Femur (tissue), 1 donor: ENCODE measurements around the gene FAHD2A.
"Not testable (repeated sequence)": the region's sequence is repeated elsewhere in the genome, so short reads cannot be mapped to it uniquely, and the experiment has no call there.

ENCODE experiments used
- DNase-seq: peaks from one replicate; pipeline ENCODE4 v3.0.0-alpha.2; 2017

Gene FAHD2A

DNA sequence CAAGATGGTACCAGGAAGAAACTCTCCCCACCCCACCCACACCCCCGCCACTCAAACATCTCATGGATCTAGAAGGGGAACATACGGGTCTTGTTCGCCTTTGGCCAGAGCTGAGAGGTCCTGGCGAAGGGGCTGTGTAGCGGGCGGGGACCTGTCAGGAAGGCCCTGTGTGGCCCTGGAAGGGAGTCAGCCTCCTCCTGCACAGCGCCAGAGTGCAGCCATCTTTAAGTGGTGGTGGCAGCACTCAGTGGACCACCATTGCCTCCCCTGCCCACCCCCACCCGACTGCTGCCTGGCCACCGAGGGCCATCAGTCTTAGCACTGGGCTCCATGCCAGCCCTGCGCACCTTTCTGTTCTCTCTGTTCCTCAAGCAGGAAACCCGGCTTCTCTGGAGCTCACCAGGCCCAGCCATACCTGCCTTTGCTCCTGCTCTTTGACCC, 11.6 kb upstream of the FAHD2A start:
- no peak for DNase-seq

DNA sequence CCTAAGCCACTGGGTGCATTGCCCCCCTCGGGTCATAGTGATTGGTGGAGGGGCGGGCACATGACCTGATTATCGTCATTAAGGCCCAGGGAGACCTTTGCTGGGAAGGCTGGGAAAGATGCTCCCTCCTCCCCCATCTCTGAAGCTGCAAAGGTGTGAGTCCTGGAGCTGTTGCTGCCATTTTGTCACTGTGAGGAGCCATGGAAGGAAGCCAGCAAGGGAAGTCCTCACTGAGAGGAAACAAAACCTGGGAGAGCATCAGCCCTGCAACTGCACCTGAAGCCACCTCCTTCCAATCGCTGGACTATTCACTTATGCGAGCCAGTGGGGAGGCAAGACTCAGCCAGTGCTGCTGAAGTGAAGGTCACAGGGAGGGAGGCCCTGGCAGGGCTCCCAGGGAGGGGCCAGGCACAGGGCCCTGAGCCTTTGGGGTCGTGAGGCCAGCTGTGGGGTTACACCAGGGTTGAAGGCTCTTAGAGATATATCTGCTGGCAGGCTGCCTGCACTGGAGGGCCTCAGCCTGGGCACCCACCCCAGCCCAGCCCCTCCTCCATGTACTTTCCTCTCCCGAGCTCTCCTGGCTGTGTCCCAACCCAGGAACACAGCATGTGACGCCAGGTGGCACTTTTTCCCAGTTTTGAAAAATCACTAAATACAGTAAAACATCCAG, 10.7 kb upstream of the FAHD2A start:
- DNase-seq: no peak

DNA sequence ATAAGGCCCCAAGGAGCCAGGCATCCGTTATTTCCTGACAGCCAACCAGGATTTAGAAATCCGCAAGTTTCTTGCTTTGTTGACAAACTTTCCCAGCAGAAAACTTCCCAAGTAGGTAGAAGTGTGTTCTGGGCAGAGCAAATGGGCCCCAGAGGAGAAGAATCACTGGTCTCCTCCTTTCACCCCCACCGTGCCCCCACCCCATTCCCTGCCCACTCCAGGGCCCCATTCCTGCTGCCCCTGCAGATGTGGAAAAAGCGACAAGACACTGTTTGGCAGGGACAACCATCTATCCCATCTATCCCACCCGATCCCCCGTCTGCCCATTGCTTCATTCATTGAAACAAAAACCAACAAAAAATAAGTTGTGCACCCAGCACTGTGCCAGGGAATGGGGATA, 10.2 kb upstream of the FAHD2A start:
- DNase-seq: no peak

DNA sequence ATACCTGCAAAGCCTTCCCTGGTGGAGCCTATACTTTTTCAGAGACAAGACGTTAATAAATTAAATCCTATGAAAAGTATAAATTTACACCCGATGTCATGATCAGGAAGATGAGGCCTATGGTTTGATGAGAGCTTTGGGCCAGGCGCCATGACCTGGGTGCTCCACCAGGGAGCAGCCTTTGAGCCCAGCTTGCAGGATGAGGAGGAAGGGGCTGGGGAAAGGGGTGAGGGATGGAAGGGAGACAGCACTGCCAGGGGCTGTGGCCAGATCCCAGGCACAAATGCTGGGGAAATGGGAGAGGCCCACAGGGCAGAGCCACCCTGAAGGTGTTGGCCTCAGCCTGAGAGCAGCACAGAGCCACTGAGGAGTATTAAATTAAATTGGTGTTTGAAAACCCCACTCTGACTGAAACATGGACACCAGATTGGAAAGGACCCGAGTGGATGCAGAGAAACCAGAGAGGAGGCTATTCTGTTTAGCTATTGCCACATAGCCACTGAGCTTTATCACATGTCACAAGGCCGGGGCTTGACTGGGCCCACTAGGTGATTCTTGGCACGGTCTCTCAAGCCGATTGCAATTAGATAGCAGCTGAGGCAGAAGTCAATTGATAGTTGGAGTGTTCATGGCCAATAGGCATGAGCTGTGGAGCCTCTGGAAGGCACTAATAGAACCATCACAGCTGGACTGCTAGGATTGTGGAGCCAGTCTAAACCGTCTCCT, 9.6 kb upstream of the FAHD2A start:
- DNase-seq: no peak

DNA sequence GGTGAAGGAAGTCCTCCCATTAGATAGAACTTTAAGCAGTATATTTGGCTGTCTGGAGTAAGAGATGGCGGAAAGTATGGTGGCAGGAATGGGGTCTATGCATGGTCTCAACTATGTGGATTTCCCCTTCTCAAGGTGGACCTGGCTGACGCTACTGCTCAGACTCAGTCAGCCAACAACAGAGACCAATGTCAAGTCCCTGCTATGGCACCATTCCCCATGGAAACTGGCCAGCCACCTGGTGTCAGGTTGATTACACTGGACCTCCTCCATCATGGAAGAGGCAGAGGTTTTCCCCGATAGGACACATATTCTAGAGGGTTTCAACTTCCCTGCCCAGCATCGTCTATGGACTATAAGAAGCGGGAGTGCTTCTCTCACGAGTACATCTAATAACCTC, 8.6 kb upstream of the FAHD2A start:
- DNase-seq: no peak

DNA sequence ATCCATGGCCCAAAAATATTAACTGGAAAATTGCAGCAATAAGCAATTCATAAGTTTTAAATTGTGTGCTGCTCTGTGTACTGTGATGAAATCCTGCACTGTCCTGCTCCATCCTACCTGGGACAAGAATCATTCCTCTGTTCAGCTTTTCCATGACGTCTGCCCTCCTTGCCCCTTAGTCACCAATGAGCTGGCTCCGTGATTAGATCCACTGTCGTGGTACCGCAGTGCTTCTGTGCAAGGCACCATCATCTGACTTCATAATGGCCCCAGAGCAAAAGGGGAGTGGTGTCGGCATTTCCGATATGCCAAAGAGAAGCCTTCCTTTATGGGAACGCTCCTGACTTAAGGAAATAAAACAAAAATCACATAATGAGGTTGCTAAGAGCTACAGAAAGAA, 3.4 kb upstream of the FAHD2A start:
- no peak for DNase-seq

DNA sequence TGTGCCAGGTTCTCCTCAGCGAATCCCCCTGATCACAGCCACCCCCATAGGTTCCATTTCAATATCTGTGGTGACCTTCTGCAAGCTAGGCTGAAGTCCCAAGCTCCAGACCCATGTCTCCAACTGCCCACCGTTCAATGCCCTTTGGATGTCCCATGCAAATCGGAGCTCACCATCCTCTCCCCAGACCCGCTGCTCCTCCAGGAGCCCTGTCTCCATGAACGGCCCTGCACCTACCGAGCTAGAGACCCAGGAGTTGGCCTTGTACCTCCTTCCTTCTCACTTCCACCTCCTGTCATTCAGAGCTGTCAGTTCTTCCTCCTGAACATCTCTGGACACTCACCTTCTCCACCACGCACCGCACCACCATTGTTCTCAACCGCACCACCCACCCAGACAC, 1.0 kb upstream of the FAHD2A start:
- no peak for DNase-seq

DNA sequence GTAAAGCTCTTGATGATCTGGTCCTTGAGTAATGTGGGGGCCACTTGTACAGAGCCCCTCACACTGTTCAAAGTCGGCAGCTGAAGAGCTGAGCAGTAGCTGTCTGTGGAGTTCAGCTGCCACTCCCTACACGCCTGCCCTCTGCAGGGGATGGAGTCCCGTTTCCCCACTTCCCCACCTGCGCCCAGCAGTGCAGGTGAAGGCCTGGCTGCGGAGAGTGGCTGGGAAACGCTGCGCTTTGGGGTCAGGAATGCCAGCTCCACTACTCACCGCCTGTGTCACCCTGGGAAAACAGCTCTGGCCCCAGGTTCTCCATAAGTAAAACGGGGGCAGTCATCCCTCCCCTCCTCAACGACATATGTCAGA, 521 bp upstream of the FAHD2A start:
- DNase-seq: not testable (repeated sequence)

DNA sequence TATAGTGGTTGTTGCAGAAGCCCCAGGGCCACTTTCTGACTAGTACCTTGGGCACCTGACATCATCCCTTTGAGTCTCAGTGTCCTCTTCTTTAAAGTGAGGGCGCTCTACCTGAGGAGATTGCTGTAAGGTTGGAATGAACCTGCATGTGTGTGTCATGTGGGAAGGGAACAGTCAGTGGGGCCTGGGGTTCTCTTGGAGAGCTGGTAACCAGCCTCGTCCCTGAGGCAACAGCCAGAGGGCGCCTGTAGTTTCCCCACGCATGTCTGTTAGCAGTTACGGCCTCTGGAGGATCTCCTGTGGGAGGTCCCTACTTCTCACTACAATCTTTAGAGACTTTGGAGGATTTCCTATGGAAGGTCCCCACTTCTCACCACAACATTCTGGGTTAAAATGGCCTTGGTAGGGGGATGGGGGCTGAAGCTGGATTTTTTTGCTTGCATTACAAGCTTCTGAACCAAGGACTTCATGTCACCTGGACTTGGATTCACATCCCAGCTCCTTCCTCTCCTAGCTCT, 755 bp downstream of the FAHD2A start:
- not testable (repeated sequence) for DNase-seq

DNA sequence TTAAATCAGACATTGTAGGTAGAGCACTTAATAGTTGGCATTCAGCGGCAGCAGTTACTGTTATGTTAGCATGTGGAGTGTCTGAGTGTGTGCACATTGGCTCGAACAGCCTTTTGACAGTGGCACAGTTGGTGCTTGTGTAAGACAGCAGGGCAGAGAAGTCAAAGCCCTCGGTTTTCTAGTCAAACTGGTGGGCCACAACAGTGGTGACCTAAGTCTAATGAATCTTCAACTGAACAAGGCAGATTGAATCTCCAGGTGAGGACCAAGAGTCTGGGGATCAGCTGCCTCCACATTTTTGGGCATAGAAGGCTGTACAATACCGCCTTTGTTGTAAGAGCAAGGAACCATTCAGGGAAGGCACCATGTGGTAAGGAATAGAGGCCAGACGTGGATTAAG, 1.3 kb downstream of the FAHD2A start:
- not testable (repeated sequence) for DNase-seq

DNA sequence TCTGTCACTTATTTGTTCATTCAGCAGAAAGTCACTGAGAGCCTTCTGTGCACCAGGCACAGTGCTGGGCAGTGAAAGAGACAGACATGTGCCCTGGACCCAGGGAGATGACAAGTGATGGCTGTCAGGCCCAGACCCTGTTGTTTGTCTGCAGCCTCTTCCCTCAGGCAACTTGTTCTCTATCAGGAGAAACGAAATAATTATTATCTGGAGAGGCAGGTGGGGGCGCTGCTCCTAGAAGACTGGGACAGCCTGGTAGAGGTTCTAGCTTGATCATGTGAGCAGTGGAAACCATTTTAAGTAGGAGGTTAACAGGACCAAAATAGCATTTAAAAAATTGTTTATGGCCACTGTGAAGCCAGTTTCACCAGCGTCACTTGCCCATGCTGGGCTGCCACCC, 2.2 kb downstream of the FAHD2A start:
- DNase-seq: not testable (repeated sequence)

DNA sequence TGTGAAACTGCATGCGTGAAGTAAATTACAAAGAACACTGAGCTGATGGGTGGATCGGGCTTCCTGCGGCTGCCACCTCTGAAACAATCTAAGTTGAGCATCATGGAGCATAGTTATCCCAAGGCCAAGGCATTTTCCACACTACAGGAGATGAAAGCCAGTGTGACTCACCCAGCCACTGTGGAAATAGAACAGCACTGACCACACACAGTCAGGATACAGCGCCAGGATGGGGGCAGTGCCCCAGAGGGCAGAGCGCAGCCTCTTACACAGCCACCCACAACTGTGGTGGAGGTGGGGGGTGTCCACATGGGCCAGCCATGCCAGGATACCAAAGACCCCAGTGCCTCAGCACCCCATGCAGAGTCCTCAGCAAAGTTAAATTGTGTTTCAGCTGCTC, 8.7 kb downstream of the FAHD2A start:
- DNase-seq: not testable (repeated sequence)

DNA sequence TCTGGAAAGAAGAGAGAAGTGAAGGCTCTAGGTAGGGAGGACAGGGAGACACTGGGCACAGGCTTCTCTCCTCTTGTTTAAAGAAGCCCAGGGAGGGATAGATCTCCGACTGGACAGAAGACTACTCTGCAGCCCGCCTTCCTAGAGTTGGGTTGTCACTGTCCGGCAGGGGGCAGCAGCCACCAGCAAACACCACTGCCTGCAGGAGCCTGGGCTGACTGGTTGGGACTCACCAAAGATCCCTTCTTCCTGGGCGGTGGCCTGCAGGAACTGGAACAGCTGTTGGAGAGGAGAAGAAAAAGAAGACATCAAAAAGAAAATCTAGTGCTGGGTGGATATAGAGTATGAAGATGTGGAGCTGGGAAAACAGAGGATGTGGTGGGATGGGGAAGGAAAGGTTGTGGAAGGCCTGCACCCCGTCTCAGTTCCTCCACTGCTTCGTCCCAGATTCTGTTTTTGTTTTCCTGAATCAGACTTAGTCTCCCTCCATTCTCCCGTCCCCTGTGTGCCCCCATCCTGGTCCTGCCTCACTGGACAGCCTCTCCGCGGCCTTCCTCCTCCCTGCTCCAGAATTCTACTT, 11.6 kb downstream of the FAHD2A start:
- DNase-seq: peak; percentile 89

DNA sequence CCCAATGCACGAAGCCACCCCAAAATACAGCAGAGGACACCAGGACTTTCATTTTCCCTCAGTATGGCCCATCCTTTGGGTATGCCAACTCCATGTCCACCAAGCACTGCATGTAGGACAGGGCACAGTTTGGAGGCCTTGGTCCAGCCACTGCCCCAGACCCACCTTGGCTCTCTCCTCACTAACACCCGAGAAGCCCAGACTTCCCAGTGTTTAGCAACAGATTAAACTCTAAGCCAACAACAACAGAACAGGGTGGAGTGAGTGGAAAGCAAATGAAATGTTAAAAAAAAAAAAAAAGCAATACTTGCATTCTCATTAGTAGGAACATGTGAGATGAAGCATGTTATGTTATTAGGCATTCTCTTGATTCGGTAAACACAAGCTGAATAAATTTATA, 12.6 kb downstream of the FAHD2A start:
- not testable (repeated sequence) for DNase-seq

DNA sequence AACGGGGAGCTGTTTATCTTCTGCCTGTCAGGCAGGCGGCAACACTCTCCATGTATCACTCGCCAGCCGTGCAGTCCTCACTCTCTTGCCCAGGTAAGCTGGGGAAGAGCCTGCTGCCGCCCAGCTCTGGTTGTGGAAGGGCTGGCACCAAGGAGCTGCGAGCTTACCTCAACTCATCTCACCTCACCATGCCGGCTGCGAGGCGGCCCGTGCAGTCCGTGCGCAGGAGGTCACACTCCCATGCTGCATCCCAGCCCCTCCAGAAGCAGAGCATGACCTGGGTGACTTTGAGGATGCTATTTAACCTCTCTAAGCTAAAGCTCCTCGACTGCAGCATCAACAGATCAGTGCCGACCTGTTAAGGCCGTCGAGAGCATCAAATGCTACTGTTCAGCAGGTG, 13.1 kb downstream of the FAHD2A start:
- DNase-seq: not testable (repeated sequence)

DNA sequence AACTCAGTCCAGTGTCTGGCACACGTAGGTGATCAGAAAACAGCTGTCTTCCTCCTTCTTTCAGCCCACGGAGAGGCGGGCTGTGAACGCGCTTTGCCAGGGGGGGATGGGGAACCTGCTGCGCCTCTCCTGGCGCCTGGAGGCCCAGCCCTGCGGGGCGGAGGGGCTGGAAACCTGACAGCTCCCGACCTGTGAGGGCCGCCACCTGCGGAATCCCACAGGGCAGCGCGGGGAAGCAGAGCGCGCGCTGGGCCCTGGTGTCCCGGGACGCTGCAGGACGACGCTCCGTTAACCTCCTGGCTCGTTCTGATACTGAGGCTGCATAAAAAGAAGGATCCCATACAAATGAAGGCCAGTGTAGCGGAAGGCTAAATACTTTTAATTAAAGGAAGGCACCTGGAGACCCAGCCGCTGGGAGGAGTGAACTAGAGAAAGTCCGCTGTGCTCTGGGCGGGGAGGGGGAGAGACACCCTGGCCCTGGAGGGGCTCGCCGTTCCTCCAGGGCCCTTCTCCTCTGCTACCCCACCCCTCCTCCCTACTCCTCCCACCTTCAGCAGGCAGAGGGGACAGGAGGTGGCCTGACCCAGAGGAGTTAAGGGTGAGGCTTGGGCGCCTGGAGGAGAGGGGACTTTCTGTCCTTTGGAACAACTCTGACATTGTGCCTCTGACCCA, 24.8 kb downstream of the FAHD2A start:
- DNase-seq: not testable (repeated sequence)

DNA sequence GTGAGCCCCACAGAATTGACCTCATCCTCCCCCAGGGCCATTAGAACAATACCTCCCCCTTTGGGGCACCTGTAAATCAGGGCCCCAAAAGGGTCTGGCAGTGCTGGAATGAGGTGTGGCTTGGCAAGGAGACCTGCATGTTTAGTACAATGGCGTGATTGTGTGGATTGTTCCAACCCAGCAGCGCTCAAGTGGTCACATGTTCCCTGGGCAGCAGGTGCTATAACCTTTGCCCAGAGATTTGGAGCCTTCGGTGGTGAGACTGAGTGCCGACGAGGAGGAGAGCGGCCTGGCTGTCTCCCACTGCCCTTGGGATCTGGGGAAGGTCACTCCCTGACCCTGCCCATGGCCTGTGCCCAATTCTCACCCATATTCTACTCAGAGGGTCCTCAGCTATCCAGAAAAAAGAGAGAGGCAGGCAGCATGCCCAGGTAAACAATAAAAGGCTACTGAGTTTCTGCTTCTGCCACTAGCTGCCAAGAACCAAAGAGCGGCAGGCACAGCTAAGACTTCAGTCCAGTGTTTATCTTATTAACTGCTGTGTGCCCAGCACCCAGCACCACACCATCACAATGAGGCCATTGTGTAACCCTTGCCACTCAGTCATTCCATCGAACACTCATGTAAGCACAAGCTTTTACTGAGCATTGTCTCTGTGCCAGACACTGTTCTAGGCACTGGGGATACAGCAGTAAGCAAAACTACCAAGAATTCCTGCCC, 27.4 kb downstream of the FAHD2A start:
- not testable (repeated sequence) for DNase-seq

DNA sequence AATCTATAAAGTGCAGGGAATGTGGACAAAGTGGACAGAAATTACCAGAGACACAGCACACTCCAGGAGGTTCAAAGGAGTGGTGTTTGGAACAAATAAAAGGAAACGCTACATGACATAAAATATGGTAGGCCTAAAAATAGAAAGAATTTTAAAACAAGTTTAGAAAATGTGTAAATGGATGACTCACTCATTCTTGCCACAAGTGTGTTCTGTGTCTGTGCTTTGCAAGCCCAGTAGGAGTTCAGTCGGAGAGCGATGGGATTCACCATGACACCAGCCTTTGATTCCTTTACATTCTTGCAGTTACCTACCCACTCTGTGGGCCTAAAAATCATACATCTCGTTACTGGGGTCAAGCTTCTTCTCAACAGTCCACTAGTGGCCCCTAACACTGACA, 30.9 kb downstream of the FAHD2A start:
- not testable (repeated sequence) for DNase-seq

DNA sequence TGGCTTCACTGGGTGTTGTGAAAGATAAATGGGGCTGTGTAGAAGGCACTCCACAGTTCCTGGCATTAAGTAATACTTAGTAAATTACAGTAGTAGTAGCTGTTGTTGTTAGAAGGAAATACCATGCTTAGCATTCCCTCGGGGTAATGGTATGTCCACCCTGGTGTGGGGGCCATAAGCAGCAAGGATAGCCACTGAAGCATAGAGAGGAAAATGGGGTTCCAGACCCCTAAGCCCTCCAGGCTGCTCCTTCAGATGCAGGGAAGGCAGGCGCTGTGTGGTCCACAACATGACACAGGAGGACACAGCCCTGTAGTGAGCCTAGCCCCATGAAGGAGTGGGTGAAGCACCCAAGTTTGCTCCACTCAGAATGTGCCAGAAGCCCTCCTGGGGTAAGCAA, 31.5 kb downstream of the FAHD2A start:
- DNase-seq: not testable (repeated sequence)

DNA sequence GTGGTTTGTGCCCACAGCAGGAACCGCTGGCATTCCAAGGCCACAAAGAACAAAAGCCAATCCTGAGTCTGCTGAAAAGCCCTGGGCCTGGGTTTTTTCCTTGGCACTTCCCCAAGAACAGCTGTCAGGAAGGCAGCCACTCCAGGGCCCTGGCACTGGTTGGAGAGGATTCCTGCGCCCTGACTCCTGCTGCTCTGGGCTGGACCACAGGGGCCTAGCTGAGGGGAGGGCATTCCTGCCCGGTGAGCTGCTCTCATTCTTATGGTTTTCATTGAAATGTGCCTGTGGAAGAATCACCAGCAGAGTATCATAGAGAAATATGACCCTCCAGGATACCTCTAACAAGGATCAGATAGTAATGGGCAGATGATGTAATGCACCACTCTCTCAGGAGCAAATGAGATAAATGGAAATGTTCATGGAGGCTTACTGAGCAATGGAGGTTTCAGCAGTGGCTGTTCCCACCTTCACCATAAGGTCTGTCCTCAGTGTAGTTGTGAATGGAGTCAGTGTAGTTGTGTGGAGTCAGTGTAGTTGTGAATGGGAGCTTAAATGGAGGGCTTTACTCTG, 32.1 kb downstream of the FAHD2A start:
- not testable (repeated sequence) for DNase-seq

DNA sequence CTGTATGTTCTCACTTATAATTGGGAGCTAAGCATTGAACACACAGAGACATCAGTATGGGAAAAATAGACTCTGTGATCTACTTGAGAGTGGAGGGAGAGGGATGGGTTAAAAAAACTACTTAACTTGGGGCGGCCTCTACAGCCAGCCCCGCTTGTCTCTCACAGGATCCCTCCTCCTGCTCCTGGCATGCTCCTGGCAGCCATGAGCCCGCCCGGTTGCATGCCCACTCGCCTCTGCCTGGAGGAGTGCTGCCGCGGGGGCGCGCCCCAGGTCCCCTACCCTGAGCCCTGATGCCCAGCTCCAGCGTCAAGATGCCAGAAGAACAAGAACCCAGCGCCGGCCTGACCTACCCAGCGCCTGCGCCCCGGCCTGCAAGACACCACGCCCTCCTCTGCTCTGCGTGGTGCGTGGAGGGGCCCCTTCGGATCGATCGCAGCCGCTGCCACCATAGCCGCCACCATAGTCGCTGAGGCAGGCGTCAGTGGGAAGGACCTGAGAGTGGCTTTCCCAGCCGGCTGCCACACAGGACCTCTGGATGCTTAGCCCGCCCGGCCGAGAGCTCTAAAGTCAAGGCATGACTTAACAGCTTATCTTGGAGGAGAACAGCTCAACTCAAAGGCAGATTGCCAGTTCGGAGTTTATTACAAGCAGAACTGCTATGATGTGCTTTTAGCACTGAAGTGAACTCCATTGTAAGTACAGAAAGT, 32.8 kb downstream of the FAHD2A start:
- not testable (repeated sequence) for DNase-seq

DNA sequence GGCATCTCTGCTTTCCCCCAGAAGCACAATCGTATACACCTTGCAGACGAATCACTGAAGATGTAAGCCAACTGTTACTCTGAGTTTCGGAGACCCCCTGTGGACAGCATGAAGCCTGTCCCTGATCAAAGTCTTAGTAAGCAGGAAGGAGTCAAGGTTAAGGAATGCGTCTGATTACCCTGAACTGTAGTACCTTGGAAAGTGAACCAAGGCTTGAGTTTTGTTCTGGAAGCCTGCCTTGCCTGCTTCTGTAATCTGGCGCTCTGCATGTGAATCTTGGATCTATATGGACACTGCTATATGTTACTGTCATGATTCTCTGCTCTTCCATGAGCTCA, 33.3 kb downstream of the FAHD2A start:
- not testable (repeated sequence) for DNase-seq
